Skeletal muscle satellite cell (primary cell): Measurements from ENCODE around the gene GRB2.
"Not testable (repeated sequence)": the region's sequence is repeated elsewhere in the genome, so short reads cannot be mapped to it uniquely, and the experiment has no call there.

Experiments used
- H3K27me3 ChIP-seq: 2 replicates; pipeline ENCODE4 v1.7.0; 2013; ENCODE audit warnings: low read length; ENCODE audit not compliant: control insufficient read depth, insufficient read depth
- H3K36me3 ChIP-seq: 2 replicates; pipeline ENCODE4 v1.7.0; 2013; ENCODE audit warnings: mild to moderate bottlenecking, control low read depth, low read length; ENCODE audit not compliant: insufficient read depth
- H3K4me1 ChIP-seq: 2 replicates; pipeline ENCODE4 v1.7.0; 2013; ENCODE audit warnings: low read length; ENCODE audit not compliant: control insufficient read depth, insufficient read depth
- H3K4me2 ChIP-seq: 2 replicates; pipeline ENCODE4 v1.7.0; 2013; ENCODE audit warnings: mild to moderate bottlenecking, low read length
- H3K4me3 ChIP-seq: 2 replicates; pipeline ENCODE4 v1.7.0; 2013; ENCODE audit warnings: low read length
- H3K9ac ChIP-seq: 2 replicates; pipeline ENCODE4 v1.7.0; 2013; ENCODE audit warnings: mild to moderate bottlenecking, low read depth, low read length, moderate library complexity
- H3K9me3 ChIP-seq: replicated peaks from 2 replicates; pipeline ENCODE4 v1.7.0; 2013; ENCODE audit warnings: mild to moderate bottlenecking, control low read depth, low read length

The GRB2 gene

DNA sequence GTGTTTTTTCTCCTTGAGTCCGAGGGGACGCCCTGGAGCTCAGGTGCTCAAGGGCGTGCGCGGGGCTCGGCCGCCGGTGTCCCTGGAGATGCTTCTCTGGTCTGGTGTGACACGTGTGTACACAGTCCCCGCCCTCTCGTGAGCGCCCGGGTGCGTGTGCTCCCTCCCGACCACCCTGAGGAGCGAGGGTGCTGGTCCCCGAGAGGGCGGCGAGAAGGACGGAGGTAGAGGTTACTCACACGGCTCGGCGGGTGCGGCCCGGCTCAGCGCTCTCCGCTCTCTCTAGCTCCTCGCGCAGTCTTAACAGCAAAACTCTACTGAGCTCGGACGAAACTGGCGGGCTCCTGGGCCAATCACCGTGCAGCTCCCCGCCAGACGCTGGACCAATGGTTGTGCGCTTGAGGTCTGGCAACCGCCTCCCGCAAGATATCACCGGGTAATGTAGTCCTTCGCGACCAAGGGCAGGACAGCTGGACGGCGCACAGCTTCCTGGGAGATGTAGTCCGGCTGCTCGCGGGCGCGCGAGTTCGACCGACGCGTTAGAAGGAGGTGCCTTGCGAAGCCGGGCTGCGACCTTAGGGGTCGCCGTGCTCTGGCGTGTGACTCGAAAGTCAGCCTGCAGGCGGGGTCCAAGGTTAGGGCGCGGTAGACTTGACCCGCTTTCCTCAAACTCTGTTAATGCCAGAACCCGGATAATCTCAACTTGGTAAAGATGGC, 116.2 kb downstream of the GRB2 start, which contains the start of gene SLC25A19:
TSS of gene SLC25A19 (minus strand) at position 319 of the 717 bp plus-strand sequence. CDS start 2,669 bp downstream, outside the sequence.
- H3K27me3 ChIP-seq = no peaks in the 10 kb centered on the region
- H3K4me3 ChIP-seq = peak within 1 kb of the TSS; percentile 82
- no peaks in the 10 kb centered on the region for H3K9me3 ChIP-seq
- peaks cover 4% of the 10 kb centered on the region for H3K36me3 ChIP-seq
- H3K4me1 ChIP-seq = peaks cover 6% of the 10 kb centered on the region
- H3K4me2 ChIP-seq = peak within 1 kb of the TSS; percentile 92
- H3K9ac ChIP-seq = peak within 1 kb of the TSS; percentile 92

DNA sequence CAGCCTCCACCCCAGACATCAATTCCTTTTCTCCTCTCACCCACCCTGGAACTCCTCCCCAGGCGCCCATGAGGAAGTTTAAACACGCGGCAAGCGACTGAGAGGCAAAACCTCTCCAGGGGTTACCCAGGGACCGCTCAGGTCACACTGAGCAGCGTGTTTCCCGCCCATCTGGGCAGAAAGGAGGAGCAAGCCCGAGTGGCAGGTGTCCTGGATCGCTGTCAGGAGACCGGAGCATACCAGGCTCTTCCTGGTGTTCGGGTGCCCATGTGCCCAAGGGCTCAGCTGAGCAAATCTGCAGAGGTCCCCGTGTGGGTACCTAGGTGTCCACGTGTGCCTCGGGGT, 116.7 kb downstream of the GRB2 start:
- peak overlapping the region; percentile 92 for H3K4me2 ChIP-seq
- H3K9me3 ChIP-seq = no peaks in the 10 kb centered on the region
- H3K36me3 ChIP-seq = peaks cover 4% of the 10 kb centered on the region
- no peaks in the 10 kb centered on the region for H3K27me3 ChIP-seq
- peak overlapping the region; percentile 80 for H3K9ac ChIP-seq
- peak overlapping the region; percentile 82 for H3K4me3 ChIP-seq
- H3K4me1 ChIP-seq = peaks cover 6% of the 10 kb centered on the region

DNA sequence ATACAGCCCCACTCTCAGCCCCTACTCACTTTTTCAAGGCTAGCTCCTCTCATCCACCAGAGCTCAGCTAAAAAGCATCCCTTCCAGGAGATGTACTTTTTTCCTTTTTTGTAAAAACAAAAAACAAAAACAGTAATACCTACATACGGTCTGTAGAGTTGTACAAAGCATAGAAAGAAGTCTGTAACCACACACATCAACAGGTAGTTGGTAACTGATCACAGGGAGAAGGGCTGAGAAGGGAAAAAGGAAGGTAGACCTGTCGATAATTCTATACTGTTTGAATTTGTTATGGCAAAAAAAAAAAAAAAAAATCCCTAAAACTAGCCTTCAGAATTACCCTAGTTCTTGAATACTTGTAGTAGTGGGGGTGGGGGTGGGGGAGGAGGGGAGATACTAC, 117.1 kb downstream of the GRB2 start:
- Histone ChIP-seq H3K9ac (no peak overlapping the region), H3K27me3 (no peaks in the 10 kb centered on the region), H3K4me2 (peak overlapping the region; percentile 92), H3K4me3 (peak overlapping the region; percentile 82), H3K4me1 (peaks cover 6% of the 10 kb centered on the region), H3K9me3 (no peaks in the 10 kb centered on the region), H3K36me3 (peaks cover 4% of the 10 kb centered on the region)

DNA sequence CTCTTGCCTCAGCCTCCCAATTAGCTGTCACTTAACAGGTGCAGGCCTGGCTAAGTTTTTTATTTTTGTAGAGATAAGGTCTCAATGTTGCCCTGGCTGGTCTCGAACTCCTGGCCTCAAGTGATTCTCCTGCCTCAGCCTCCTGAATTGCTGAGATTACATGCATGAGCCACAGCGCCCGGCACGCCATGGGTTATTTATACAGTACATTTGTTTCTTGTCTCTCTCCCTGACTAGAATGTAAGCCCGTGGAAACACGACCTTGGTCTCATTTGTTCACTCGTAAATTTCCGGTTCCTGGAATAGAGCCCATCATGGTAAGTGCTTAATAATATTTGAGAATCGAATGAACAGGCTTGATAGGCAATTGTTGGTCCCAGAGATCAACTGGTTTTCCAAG, 118.3 kb downstream of the GRB2 start:
- no peaks in the 10 kb centered on the region for H3K27me3 ChIP-seq
- H3K9me3 ChIP-seq = no peaks in the 10 kb centered on the region
- H3K36me3 ChIP-seq = peaks cover 4% of the 10 kb centered on the region
- no peak overlapping the region for H3K4me2 ChIP-seq
- H3K4me3 ChIP-seq = no peak overlapping the region
- H3K9ac ChIP-seq = no peak overlapping the region
- peaks cover 6% of the 10 kb centered on the region for H3K4me1 ChIP-seq

DNA sequence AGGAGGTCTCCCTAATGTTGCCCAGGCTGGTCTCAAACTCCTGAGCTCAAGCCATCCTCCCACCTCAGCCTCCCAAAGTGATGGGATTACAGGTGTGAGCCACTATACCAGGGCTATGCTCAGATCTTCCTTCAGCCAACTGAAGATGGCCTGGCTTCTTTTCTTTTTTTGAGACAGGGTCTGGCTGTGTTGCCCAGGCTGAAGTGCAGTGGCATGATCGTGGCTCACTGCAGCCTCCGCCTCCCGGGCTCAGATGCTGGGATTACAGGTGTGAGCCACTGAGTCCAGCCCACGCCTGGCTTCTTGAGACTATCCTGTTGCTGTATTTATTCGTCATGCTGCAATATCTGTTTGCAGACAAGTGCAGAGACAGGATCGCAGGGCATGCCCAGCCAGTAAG, 120.4 kb downstream of the GRB2 start:
- Histone ChIP-seq H3K27me3 (no peaks in the 10 kb centered on the region), H3K9me3 (no peaks in the 10 kb centered on the region), H3K4me3 (no peak overlapping the region), H3K9ac (no peak overlapping the region), H3K36me3 (peaks cover 4% of the 10 kb centered on the region), H3K4me2 (no peak overlapping the region), H3K4me1 (peaks cover 6% of the 10 kb centered on the region)

DNA sequence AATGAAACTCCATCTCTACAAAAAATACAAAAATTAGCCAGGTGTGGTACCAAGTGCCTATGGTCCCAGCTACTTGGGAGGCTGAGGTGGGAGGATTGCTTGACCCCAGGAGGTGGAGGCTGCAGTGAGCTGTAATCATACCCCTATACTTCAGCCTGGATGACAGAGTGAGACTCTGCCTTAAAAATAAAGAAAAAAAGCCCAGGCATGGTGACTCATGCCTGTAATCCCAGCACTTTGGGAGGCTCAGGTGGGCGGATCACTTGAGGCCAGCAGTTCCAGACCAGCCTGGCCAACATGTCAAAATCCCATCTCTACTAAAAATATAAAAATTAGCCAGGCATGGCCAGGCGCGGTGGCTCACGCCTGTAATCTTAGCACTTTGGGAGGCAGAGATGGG, 125.3 kb downstream of the GRB2 start:
- H3K4me2 ChIP-seq, H3K4me3 ChIP-seq, H3K27me3 ChIP-seq, H3K9ac ChIP-seq, H3K36me3 ChIP-seq, H3K9me3 ChIP-seq: not testable (repeated sequence)
- peaks cover 12% of the 10 kb centered on the region for H3K4me1 ChIP-seq

DNA sequence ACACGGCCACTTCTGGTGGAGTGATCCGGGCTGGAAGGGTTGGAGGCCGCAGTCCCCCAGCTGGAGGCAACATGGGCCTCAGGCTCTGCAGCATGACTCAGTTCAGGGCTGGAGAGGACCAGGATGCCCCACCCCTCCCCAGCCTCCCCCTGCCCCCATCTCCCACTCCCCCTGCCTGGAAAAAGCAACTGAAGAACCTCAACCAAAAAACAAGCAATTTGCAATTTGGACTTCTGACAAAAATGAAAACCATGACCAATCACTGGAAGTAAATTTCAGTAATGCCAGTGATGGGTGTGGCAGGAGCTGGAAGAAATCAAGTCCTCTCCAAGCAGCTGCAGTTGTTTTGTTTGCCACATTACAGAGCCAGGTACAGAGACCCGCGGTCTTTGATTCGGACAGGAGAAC, 127.8 kb downstream of the GRB2 start:
- Histone ChIP-seq H3K4me1 (peaks cover 23% of the 10 kb centered on the region), H3K4me3 (no peak overlapping the region), H3K9me3 (no peaks in the 10 kb centered on the region), H3K27me3 (no peaks in the 10 kb centered on the region), H3K9ac (peak overlapping the region; percentile 5), H3K4me2 (peak overlapping the region; percentile 57), H3K36me3 (no peaks in the 10 kb centered on the region)

DNA sequence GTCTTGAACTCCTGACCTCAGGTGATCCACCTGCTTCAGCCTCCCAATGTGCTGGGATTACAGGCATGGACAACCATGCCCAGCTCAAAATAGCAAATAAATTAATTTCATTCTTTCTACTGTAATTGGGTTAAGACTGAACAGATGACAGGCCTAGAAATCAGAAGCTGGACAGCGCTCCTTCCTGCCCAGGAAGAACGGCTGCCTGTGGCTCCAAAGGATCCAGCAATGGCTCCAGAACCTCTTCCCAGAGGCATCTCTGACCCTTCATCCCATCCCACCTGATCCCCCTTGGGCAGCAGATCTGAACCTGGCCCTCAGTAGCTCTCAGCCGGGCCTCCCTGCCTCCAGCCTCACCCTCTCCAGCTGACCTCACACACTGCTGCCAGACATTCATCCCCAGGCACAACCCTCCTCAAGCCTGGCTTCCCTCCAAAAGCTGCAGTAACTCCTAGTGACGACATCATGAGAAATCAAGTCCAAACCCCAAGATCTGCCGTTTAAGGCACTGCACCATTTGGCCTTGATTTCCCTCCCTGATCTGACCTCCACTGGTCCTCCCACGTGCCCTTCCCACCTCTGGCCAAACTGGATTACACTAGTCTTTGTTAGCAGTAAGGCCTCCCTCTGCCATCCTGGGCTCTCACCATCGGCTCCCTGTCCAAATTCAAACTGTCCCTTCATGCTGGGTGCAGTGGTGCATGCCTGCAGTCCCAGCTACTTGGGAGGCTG, 131.3 kb downstream of the GRB2 start:
- Histone ChIP-seq H3K9ac (no peak overlapping the region), H3K27me3 (no peaks in the 10 kb centered on the region), H3K9me3 (no peaks in the 10 kb centered on the region), H3K4me2 (no peak overlapping the region), H3K4me3 (no peak overlapping the region), H3K36me3 (no peaks in the 10 kb centered on the region), H3K4me1 (peaks cover 42% of the 10 kb centered on the region)

DNA sequence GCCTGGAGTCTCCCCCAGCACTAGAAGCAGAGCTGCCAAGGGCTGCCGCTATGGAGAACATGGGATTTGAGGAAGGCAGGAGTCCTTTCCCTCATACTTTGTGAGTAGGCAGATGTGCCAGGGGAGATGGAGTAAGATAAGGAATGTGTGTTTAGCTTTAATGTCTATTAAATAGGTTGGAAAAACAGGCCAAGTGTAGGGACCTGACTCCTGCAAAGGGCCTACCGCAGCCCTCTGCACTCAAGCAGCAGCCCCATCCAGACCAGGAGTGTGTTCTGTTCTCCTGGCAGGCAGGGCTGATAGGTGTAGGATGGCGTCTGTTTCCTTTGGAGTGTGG, 132.7 kb downstream of the GRB2 start:
- Histone ChIP-seq H3K9me3 (no peaks in the 10 kb centered on the region), H3K4me1 (peaks cover 37% of the 10 kb centered on the region), H3K4me2 (no peak overlapping the region), H3K27me3 (no peaks in the 10 kb centered on the region), H3K36me3 (no peaks in the 10 kb centered on the region), H3K4me3 (no peak overlapping the region), H3K9ac (no peak overlapping the region)

DNA sequence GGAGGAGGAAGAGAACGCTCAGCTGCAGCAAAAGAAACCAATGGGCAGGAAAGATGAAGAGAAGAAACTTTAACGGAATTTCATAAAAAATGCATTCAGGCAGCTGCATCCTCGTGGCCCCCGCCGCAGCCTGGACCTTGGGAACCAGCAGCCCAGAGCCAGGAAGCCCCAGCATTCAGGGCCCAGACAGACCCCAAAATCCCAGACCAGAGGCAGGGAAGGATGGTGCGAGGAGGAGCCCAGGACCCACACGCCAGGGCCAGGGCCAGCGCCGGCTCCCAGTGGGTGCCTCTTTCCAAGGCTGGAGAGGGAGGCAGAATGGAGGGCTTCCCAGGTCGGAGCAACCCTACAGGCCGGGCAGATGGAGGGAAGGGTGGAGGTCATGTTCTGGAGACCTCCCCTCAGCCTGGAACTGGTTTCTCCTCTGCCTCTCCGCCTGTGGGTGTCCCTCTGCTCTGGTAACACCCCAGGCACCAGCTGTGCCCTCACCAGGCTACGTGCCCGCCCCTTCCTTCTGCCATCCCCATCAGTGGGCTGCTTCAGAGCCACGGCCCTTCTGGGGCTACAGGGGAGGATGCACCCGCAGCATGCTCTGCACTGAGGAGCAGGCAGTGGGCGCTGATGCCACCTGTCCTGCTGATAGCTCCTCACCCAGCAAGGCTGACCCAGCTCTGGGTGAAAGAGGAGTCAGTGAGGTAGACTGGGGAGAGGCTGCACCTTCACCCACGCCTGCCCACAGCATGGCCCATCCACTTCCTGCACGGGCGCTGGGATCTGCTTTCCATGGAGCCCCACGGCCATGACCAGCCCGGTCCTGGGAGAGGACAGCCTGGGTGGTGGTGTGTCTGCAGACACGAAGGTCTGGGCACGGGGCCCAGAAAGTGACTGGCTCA, 133.3 kb downstream of the GRB2 start:
- no peaks in the 10 kb centered on the region for H3K27me3 ChIP-seq
- H3K4me3 ChIP-seq = peak overlapping the region; percentile 84
- H3K9me3 ChIP-seq = no peaks in the 10 kb centered on the region
- peak overlapping the region; percentile 97 for H3K4me2 ChIP-seq
- peak overlapping the region; percentile 88 for H3K9ac ChIP-seq
- H3K4me1 ChIP-seq = peaks cover 34% of the 10 kb centered on the region
- peaks cover 1% of the 10 kb centered on the region for H3K36me3 ChIP-seq

DNA sequence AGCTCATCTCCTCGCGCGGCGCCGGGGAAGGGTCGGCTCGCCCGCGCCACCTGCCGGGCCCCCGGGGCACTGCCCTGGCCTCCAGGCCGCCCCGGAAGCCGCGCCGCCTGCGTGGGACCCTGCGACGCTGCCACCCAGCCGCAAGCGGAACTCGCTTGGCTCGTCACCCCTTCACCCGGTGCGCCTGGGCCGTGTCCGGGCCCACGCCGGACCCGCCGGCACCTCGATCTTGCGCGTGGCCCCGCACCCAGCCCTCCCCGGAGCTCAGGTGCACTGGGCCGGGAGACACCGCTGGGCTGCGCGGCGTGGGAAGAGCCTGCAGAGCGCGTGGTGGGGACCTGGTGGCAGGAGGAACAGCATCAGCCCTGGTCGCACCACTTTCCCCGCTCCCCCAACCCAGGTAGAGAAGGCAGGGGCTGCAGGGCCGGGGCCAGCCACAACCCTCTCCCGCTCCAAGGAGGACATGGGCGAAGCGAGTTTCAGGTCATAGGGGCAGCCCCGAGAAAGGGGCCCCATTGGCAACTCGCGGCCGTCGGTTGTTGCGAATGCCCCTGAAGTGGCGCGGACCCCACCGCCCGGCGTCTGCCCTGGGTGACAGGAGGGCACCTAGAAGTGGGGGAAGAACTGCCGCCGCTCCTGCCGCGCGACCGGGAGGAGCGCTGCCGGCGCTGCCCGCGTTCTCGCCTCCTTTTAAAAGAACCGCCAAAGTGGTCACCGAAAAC, 134.1 kb downstream of the GRB2 start:
- Histone ChIP-seq H3K4me2 (peak overlapping the region; percentile 97), H3K36me3 (peaks cover 7% of the 10 kb centered on the region), H3K4me3 (peak overlapping the region; percentile 84), H3K9ac (peak overlapping the region; percentile 88), H3K9me3 (no peaks in the 10 kb centered on the region), H3K27me3 (no peaks in the 10 kb centered on the region), H3K4me1 (peaks cover 38% of the 10 kb centered on the region)
